NCI-H460 (cell line): ENCODE data around the gene MPPED1. TPM values are rescaled to one million over a fixed set of nuclear protein-coding genes. Genes with fewer than 3 reads are reported as not detected.

Experiments
- DNase-seq: peaks from one replicate; pipeline ENCODE4 v3.0.0-alpha.2; 2016; ENCODE audit warnings: low read depth; ENCODE audit errors: extremely low read depth
- total RNA-seq: library from RNA; depleted of rRNA; stranded (reverse); fragments of >200 nt; shearing (Covaris generic); gene quantifications from 2 replicates; pipeline ENCODE4 v1.2.3, GENCODE V29; 2014

MPPED1 gene
- total RNA-seq, 1 experiment from 2014 or later = not detected

- no peak for DNase-seq
These were observed 102.8 kb downstream of the MPPED1 start for GRCh38 chr22:43514476-43515157.

DNA sequence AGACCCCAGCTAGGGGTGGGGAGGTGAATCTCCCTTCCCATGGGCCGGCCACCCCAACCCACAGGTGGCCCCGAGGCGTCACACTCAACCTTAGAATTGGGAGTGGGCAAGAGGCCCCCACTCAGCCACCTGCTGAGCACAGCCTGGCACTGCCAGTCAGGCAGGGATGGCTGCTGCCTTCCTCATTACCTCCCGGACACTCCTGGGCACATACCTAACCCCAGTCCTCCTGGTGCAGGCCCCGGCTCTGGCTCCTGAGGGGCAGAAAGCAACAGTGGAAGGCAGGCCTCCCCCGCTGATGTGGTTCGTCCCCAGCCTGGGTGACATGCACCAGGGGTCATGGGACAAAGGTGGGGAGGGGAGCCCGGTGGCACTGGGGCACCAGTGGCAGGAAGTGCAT lies 103.6 kb downstream of the MPPED1 start:
- DNase-seq = no peak

DNA sequence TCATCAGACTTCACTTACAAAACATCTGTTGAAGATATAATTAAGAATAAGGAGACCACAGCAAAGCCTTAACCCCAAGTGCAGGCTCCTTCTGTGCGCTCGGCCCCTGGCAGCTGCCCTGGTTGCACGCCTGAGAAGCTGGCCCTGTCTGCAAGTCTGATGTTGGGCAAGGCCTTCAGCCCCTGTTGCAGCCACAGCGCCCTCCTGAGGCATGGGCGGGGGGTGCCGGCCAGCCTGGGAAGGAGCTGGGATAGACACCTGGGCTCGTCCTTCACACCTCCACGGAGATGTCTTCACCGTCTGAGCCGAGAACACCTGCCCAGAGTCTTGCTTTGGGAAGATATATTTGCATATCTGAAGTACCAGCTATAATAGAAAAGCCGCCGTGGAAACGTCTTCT lies 104.1 kb downstream of the MPPED1 start:
- no peak for DNase-seq

DNA sequence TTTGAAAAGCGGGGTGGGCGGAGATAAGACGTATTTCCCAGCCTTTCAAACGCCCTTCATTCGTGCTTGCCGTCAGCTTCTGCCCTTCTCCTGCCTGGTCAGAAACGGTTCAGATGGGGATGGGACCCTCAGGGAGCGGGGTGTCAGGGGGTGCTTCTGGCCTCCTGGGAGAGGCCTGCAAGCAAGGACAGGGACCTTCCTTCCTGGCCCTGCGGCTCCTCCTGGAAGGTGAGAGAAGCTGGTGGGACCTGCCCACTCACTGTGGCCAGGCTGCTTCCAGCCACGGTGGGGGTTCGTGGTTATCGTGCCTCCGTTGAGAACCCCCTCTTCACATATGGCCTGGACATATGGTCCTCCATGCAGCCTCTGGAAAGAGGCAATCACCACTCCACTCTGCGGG lies 104.6 kb downstream of the MPPED1 start:
- DNase-seq = no peak

DNA sequence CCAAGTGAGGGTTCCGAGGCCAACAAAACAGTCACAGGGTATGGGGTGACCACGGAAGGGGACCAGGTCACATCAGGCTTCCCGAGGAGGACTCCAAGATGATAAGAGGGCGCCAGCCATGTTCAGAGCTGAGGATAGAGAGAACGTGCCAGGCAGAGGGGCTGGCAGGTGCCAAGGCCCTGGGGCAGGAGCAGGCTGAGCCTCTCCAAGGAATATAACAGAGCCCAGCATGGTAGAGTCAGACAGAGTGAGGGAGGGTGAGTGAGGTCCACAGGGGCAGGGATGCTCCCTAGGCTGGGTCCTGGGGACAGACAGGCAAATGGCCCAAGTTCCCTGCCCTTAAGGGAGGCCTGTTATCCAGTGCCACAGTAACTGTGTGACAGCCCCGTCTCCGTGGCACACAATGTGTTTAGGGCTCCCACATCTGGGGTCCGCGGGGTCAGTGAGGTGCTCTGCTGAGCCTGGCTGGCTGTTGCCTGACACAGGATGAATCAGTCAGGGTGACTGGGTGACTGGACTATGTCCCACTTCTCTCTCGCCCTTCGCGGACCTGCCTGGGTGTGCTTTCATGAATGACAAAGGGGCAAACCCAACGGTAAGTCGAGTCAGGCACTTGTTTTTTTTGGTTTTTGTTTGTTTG lies 105.3 kb downstream of the MPPED1 start:
- no peak for DNase-seq

DNA sequence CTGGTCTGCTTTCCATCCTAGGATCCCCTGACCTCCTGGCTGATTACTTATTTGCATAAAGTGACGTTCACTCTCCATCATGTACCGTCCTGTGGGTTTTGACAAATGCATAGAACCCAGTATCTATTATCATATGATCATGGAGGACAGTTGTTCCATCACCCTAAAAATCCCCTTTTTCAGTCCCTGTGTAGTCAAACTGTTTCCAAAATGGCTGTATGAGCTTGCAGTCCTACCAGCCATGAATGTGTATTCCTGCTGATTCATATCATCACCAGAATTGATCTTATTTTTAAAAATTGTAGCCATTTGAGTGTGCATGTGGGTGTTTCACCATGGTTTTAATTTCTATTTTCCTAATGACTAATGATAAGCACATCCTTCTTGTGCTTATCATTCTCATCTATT lies 108.8 kb downstream of the MPPED1 start:
- no peak for DNase-seq

- DNase-seq = no peak
These were observed 109.9 kb downstream of the MPPED1 start for GRCh38 chr22:43521716-43522115.

DNA sequence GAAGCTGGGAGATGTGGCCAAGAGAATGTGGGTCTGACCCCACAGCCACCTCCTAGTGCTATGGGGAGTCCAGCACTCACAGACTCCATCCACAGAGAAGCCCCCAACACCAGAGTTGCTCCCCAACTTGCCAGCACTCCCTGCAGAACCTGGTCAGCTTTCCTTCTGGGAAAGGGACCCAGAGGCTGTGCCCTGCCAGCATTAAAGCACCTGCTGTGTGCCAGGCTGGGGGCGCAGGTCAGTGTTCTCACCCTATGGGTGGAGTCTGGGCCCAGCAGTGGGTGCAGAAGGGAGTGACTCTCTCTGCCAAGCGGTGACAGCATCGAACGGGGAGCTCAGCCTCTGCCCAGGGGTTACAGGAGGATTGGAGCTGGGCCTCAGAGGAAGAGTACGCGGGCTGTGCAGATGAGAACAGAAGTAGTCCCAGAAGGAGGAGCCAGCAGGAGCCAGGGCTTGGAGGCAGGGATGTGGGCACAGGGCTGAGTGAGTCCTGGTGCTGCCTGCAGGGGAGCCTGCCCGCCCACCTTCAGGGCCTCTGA lies 114.4 kb downstream of the MPPED1 start:
- no peak for DNase-seq

GRCh38 chr22:43526946-43527345 lies 115.1 kb downstream of the MPPED1 start:
- DNase-seq = no peak

- DNase-seq = no peak
These were observed 117.0 kb downstream of the MPPED1 start for GRCh38 chr22:43528601-43529360.

DNA sequence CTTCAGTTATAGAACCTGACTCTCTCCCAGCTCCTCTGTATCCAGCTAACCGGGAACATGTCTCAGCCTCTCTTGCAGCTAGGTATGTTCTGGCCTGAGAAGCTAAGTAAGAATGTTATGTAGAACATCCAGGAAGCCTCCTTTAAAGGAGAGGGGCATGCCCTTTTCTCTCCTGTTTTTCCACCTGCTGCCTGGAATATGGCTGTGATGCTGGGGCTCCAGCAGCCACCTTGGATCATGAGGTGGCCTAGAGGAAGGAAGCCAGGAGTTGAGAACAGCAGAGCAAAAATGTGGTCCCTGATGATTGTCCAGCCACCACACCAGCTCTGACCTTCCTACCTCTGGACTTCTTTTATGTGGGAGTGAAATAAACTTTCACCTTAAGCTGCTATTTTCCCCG lies 117.6 kb downstream of the MPPED1 start:
- DNase-seq = no peak

- DNase-seq = no peak
These were observed 118.1 kb downstream of the MPPED1 start for GRCh38 chr22:43529934-43530333.

GRCh38 chr22:43530349-43531201 lies 118.8 kb downstream of the MPPED1 start:
- DNase-seq = no peak

GRCh38 chr22:43531651-43532050 lies 119.8 kb downstream of the MPPED1 start:
- no peak for DNase-seq

- no peak for DNase-seq
These were observed 120.7 kb downstream of the MPPED1 start for GRCh38 chr22:43532301-43533155.

DNA sequence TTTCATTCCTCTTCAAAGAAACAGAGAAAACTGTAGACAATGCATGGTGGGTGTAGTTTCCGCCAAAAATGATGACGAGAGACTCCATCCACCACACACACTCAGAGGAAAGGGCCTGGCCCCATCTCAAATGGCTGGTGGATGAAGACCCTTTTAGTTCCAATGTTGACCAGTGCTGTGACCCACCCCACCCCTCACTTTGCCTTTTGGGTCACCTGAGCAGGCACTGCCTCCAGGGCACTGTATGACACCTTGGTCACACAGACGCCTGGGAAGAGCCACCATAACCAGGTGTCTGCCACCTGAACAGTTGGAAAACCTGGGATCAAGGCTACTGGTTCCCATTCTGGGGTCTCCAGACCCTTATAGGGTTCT lies 121.3 kb downstream of the MPPED1 start:
- no peak for DNase-seq

- DNase-seq = no peak
These were observed 122.0 kb downstream of the MPPED1 start for GRCh38 chr22:43533656-43534428.

- no peak for DNase-seq
These were observed 123.1 kb downstream of the MPPED1 start for GRCh38 chr22:43534916-43535315.

DNA sequence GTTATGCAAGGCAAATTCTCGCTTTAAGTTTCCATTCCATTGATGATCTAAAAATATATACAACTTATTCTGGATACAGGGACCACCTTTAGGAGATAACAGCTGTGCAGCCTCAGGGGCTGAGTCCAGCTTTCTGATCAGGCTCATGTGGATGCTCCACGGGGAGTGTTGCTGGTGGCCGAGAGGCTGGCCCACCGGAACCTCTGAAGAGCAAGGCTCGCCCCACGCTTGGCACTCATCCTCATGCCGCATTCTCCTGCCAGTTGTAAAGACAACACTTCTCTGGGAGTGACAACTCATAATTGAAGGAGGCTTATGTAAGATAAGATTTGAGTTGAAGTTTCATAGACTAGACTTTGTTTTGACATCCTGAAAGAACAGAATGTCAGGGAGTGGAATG lies 123.5 kb downstream of the MPPED1 start:
- no peak for DNase-seq
